H1 (cell line): ENCODE results near the gene FBXW5. TPM values are rescaled to one million over a fixed set of nuclear protein-coding genes. Genes with fewer than 3 reads are reported as not detected.

Experiments
- BCL11A ChIP-seq, 2 experiments: IDR thresholded peaks; one replicate each; pipeline ENCODE4 v1.6.1; 2011; ENCODE audit warnings: low read depth in 2 of 2, low read length in 2 of 2, mild to moderate bottlenecking in 2 of 2
- CBX5 ChIP-seq: fragments of 300-800, 300-1000 bp; sonication (generic); IDR thresholded peaks from 2 replicates; pipeline ENCODE4 v1.7.1; 2016; ENCODE audit warnings: antibody characterized with exemption, low read length, low read depth
- CHD2 ChIP-seq: IDR thresholded peaks from 2 replicates; pipeline ENCODE4 v1.6.1; 2012; ENCODE audit warnings: low read length, improper control_type of control experiment
- FOSL1 ChIP-seq: IDR thresholded peaks from 2 replicates; pipeline ENCODE4 v1.6.1; 2011; ENCODE audit warnings: mild to moderate bottlenecking, low read depth, low read length, moderate library complexity; ENCODE audit not compliant: insufficient read depth
- HDAC2 ChIP-seq, 2 experiments: fragments of 300-600 bp in 1 of 2; sonication (generic) in 1 of 2; IDR thresholded peaks; 2 replicates each; pipeline ENCODE4 v1.6.1; 2011 to 2012; ENCODE audit warnings: low read depth in 2 of 2, low read length in 2 of 2, mild to moderate bottlenecking in 2 of 2, moderate library complexity in 2 of 2, borderline replicate concordance in 1 of 2, inconsistent platforms in 1 of 2
- KDM1A ChIP-seq: fragments of 200-600, 300-600 bp; sonication (generic); IDR thresholded peaks from 2 replicates; pipeline ENCODE4 v1.7.1; 2016; ENCODE audit warnings: mild to moderate bottlenecking, low read length, borderline replicate concordance
- POU5F1 ChIP-seq: IDR thresholded peaks from 2 replicates; pipeline ENCODE4 v1.6.1; 2011; ENCODE audit warnings: low read depth, mild to moderate bottlenecking, low read length, moderate library complexity
- RXRA ChIP-seq: IDR thresholded peaks from 2 replicates; pipeline ENCODE4 v1.6.1; 2011; ENCODE audit warnings: low read depth, mild to moderate bottlenecking, low read length, moderate library complexity; ENCODE audit not compliant: insufficient read depth
- SP1 ChIP-seq: IDR thresholded peaks from 2 replicates; pipeline ENCODE4 v1.6.1; 2011; ENCODE audit warnings: low read depth, low read length
- polyA plus RNA-seq, 7 experiments: library from polyadenylated mRNA; depleted of rRNA in 3 of 7; stranded (reverse) in 5 of 7; unstranded in 2 of 7; fragments of >200 nt in 5 of 7; fragments of 200-250 nt in 2 of 7; gene quantifications; 1 replicate in 5 of 7; 2 replicates in 1 of 7; 4 replicates in 1 of 7; pipeline versions ENCODE4 v1.2.1 to v1.2.3, GENCODE V29; 2011 to 2013; ENCODE audit warnings: missing spikeins in 2 of 7, mixed read lengths in 2 of 7
- total RNA-seq: library from RNA; stranded (reverse); fragmentation: NEBNext Ultra II Directional; extraction: Animal tissue kit (Norgen Biotek cat#: 25700); gene quantifications from 2 replicates; pipeline ENCODE4 v1.2.1, GENCODE V29; 2021
- TF ChIP-seq, protein P1 (sequence below): fragments of 300-600 bp; sonication (generic); IDR thresholded peaks from 2 replicates; pipeline ENCODE4 v1.7.1; 2012; ENCODE audit warnings: low read length, moderate library complexity, mild to moderate bottlenecking, inconsistent platforms; ENCODE audit not compliant: insufficient replicate concordance
- TF ChIP-seq, protein P2 (sequence below): IDR thresholded peaks from 2 replicates; pipeline ENCODE4 v1.6.1; 2012; ENCODE audit warnings: inconsistent platforms

The FBXW5 gene
- total and polyA plus RNA-seq, 2 of the 8 experiments (the other 6 are each of a cell fraction or from before 2014, with no cell fraction given), result 49.0 to 71.0 TPM

DNA sequence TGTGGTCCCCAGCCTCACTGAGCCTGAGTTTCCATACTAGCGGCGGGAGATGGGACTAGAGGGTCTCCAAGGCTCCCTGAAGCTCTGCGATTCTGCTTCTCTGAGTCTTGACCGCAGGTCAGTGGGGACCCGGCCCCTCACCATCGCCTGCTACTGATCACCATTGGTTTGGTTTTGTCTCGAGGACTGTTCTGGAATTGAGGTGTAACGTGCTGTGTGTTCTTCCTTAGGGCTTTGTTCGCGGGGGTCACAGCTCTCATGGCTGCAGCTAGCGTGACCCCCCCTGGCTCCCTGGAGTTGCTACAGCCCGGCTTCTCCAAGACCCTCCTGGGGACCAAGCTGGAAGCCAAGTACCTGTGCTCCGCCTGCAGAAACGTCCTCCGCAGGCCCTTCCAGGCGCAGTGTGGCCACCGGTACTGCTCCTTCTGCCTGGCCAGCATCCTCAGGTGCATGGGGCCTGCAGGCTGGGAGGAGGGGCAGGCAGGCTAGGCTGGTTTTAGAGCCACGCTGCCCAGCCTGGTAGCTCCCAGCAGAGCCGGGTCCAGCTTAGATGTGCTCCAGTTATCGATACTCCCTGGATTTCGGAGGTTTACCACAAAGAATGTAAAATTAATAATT is 45.9 kb downstream of the FBXW5 start (continued):
- TF ChIP-seq, protein P1, sequence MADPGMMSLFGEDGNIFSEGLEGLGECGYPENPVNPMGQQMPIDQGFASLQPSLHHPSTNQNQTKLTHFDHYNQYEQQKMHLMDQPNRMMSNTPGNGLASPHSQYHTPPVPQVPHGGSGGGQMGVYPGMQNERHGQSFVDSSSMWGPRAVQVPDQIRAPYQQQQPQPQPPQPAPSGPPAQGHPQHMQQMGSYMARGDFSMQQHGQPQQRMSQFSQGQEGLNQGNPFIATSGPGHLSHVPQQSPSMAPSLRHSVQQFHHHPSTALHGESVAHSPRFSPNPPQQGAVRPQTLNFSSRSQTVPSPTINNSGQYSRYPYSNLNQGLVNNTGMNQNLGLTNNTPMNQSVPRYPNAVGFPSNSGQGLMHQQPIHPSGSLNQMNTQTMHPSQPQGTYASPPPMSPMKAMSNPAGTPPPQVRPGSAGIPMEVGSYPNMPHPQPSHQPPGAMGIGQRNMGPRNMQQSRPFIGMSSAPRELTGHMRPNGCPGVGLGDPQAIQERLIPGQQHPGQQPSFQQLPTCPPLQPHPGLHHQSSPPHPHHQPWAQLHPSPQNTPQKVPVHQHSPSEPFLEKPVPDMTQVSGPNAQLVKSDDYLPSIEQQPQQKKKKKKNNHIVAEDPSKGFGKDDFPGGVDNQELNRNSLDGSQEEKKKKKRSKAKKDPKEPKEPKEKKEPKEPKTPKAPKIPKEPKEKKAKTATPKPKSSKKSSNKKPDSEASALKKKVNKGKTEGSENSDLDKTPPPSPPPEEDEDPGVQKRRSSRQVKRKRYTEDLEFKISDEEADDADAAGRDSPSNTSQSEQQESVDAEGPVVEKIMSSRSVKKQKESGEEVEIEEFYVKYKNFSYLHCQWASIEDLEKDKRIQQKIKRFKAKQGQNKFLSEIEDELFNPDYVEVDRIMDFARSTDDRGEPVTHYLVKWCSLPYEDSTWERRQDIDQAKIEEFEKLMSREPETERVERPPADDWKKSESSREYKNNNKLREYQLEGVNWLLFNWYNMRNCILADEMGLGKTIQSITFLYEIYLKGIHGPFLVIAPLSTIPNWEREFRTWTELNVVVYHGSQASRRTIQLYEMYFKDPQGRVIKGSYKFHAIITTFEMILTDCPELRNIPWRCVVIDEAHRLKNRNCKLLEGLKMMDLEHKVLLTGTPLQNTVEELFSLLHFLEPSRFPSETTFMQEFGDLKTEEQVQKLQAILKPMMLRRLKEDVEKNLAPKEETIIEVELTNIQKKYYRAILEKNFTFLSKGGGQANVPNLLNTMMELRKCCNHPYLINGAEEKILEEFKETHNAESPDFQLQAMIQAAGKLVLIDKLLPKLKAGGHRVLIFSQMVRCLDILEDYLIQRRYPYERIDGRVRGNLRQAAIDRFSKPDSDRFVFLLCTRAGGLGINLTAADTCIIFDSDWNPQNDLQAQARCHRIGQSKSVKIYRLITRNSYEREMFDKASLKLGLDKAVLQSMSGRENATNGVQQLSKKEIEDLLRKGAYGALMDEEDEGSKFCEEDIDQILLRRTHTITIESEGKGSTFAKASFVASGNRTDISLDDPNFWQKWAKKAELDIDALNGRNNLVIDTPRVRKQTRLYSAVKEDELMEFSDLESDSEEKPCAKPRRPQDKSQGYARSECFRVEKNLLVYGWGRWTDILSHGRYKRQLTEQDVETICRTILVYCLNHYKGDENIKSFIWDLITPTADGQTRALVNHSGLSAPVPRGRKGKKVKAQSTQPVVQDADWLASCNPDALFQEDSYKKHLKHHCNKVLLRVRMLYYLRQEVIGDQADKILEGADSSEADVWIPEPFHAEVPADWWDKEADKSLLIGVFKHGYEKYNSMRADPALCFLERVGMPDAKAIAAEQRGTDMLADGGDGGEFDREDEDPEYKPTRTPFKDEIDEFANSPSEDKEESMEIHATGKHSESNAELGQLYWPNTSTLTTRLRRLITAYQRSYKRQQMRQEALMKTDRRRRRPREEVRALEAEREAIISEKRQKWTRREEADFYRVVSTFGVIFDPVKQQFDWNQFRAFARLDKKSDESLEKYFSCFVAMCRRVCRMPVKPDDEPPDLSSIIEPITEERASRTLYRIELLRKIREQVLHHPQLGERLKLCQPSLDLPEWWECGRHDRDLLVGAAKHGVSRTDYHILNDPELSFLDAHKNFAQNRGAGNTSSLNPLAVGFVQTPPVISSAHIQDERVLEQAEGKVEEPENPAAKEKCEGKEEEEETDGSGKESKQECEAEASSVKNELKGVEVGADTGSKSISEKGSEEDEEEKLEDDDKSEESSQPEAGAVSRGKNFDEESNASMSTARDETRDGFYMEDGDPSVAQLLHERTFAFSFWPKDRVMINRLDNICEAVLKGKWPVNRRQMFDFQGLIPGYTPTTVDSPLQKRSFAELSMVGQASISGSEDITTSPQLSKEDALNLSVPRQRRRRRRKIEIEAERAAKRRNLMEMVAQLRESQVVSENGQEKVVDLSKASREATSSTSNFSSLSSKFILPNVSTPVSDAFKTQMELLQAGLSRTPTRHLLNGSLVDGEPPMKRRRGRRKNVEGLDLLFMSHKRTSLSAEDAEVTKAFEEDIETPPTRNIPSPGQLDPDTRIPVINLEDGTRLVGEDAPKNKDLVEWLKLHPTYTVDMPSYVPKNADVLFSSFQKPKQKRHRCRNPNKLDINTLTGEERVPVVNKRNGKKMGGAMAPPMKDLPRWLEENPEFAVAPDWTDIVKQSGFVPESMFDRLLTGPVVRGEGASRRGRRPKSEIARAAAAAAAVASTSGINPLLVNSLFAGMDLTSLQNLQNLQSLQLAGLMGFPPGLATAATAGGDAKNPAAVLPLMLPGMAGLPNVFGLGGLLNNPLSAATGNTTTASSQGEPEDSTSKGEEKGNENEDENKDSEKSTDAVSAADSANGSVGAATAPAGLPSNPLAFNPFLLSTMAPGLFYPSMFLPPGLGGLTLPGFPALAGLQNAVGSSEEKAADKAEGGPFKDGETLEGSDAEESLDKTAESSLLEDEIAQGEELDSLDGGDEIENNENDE, result no peak
- TF ChIP-seq, protein P2, sequence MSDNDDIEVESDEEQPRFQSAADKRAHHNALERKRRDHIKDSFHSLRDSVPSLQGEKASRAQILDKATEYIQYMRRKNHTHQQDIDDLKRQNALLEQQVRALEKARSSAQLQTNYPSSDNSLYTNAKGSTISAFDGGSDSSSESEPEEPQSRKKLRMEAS, result no peak
- TF ChIP-seq CHD2 (no peak), FOSL1 (no peak), POU5F1 (no peak), KDM1A (no peak), RXRA (no peak), SP1 (no peak), BCL11A (IDR thresholded peaks at IDR 0.05; ENCODE audit: low read depth in 2 of 2, low read length in 2 of 2) (no peak), HDAC2 (IDR thresholded peaks at IDR 0.05; ENCODE audit: borderline replicate concordance in 1 of 2, low read depth in 2 of 2, low read length in 2 of 2) (no peak), CBX5 (no peak)
